ENCODE measurements around the gene MMP15.
"Not testable (repeated sequence)": the region's sequence is repeated elsewhere in the genome, so short reads cannot be mapped to it uniquely, and the experiment has no call there.

Gene MMP15

GRCh38 chr16:58086381-58087208 is 61.0 kb downstream of the MMP15 start:
- Histone ChIP-seq H3K4me2 (ENCODE audit: low read length) (no peak overlapping the region), H3K36me3 (ENCODE audit: control insufficient read depth, insufficient read depth, low read length) (no peaks in the 10 kb centered on the region), H3K4me3 (ENCODE audit: low read depth, low read length) (no peak overlapping the region), H3K9me3 (ENCODE audit: control insufficient read depth, low read length) (no peaks in the 10 kb centered on the region), H3K79me2 (no peaks in the 10 kb centered on the region), H3K9ac (no peak overlapping the region), H3K4me1 (no peaks in the 10 kb centered on the region), H3K27me3 (ENCODE audit: control insufficient read depth, insufficient read depth, low read length) (no peaks in the 10 kb centered on the region), H3K27ac (no peak overlapping the region), H2AFZ (no peak overlapping the region)
- TF ChIP-seq CTCF (IDR thresholded peaks at IDR 0.05), result no peak

- TF ChIP-seq CTCF (IDR thresholded peaks at IDR 0.05), result no peak
- H3K4me1 ChIP-seq, result no peaks in the 10 kb centered on the region
- H3K4me2 ChIP-seq (ENCODE audit: low read length), result no peak overlapping the region
- H3K9me3 ChIP-seq (ENCODE audit: control insufficient read depth, low read length), result no peaks in the 10 kb centered on the region
- no peaks in the 10 kb centered on the region for H3K36me3 ChIP-seq (ENCODE audit: control insufficient read depth, insufficient read depth, low read length)
- H3K4me3 ChIP-seq (ENCODE audit: low read depth, low read length), result no peak overlapping the region
- no peak overlapping the region for H3K27ac ChIP-seq
- no peaks in the 10 kb centered on the region for H3K79me2 ChIP-seq
- no peak overlapping the region for H3K9ac ChIP-seq
- H3K27me3 ChIP-seq (ENCODE audit: control insufficient read depth, insufficient read depth, low read length), result no peaks in the 10 kb centered on the region
- no peak overlapping the region for H2AFZ ChIP-seq
Observed at GRCh38 chr16:58087209-58087913, 61.8 kb downstream of the MMP15 start.

DNA sequence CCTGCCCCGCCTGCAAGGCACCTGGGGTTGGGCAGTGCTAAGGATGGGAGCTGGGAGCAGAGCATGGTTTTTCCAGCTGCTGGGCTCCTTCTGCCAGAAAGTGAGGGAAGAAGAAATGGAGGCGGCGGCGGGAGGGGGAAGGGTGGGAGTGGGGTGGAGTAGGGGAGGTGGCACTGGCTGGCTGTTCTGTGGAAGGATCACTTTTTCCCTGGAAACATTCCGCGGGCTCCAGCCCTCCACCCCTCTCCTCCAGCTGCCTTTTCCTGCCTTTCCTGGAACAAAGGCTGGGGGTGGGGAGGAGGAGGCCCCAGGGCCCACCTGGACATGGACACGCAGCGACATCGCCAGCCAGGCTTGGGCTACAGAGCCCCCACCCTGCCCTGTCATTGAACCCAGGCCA is 62.5 kb downstream of the MMP15 start:
- no peaks in the 10 kb centered on the region for H3K79me2 ChIP-seq
- H3K4me1 ChIP-seq, result no peaks in the 10 kb centered on the region
- no peaks in the 10 kb centered on the region for H3K9me3 ChIP-seq (ENCODE audit: control insufficient read depth, low read length)
- no peaks in the 10 kb centered on the region for H3K36me3 ChIP-seq (ENCODE audit: control insufficient read depth, insufficient read depth, low read length)
- no peak overlapping the region for H3K4me2 ChIP-seq (ENCODE audit: low read length)
- H2AFZ ChIP-seq, result no peak overlapping the region
- no peak overlapping the region for H3K4me3 ChIP-seq (ENCODE audit: low read depth, low read length)
- no peak for TF ChIP-seq CTCF (IDR thresholded peaks at IDR 0.05)
- H3K9ac ChIP-seq, result no peak overlapping the region
- H3K27ac ChIP-seq, result no peak overlapping the region
- no peaks in the 10 kb centered on the region for H3K27me3 ChIP-seq (ENCODE audit: control insufficient read depth, insufficient read depth, low read length)

- H3K36me3 ChIP-seq (ENCODE audit: control insufficient read depth, insufficient read depth, low read length); H3K4me3 ChIP-seq (ENCODE audit: low read depth, low read length); H3K4me2 ChIP-seq (ENCODE audit: low read length); H3K4me1 ChIP-seq; H3K9ac ChIP-seq; H2AFZ ChIP-seq; H3K9me3 ChIP-seq (ENCODE audit: control insufficient read depth, low read length); H3K27ac ChIP-seq; H3K27me3 ChIP-seq (ENCODE audit: control insufficient read depth, insufficient read depth, low read length); H3K79me2 ChIP-seq: not testable (repeated sequence)
Observed at GRCh38 chr16:58090396-58090795, 64.8 kb downstream of the MMP15 start.

DNA sequence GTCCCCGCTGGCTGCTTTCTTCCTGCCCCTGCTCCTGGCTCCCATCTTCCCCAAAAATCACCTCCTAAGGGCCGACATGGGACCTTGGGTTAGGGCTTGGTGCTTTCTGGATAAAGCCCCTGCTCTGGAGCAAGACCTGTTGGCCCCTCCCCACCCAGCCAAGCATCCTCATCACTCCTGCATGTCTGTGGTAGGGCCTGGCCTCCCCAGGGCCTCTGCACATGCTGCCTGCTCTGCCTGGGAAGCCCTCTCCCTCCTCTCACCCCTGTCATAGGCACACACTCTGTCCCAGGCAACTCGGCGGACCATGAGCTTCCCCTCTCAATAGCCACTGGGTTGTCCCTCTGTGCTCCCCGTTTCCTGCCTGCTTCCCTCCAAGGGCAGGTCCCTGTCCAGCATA is 68.5 kb downstream of the MMP15 start:
- H3K4me2 ChIP-seq (ENCODE audit: low read length), result no peak overlapping the region
- no peak for TF ChIP-seq CTCF (IDR thresholded peaks at IDR 0.05)
- H3K27ac ChIP-seq, result no peak overlapping the region
- H3K4me3 ChIP-seq (ENCODE audit: low read depth, low read length), result no peak overlapping the region
- no peak overlapping the region for H2AFZ ChIP-seq
- H3K4me1 ChIP-seq, result no peaks in the 10 kb centered on the region
- H3K9me3 ChIP-seq (ENCODE audit: control insufficient read depth, low read length), result no peaks in the 10 kb centered on the region
- no peak overlapping the region for H3K9ac ChIP-seq
- H3K36me3 ChIP-seq (ENCODE audit: control insufficient read depth, insufficient read depth, low read length), result no peaks in the 10 kb centered on the region
- no peaks in the 10 kb centered on the region for H3K79me2 ChIP-seq
- no peaks in the 10 kb centered on the region for H3K27me3 ChIP-seq (ENCODE audit: control insufficient read depth, insufficient read depth, low read length)

Data from parathyroid adenoma (tissue), 2 donors.